Kidney epithelial cell (primary cell): ENCODE measurements around the gene SPON1. TPM values are rescaled to one million over a fixed set of nuclear protein-coding genes. Genes with fewer than 3 reads are reported as not detected.
"Not testable (repeated sequence)": the region's sequence is repeated elsewhere in the genome, so short reads cannot be mapped to it uniquely, and the experiment has no call there.

ENCODE experiments used
- DNase-seq: peaks from one replicate; pipeline ENCODE4 v3.0.0-alpha.2; 2010; ENCODE audit warnings: low read depth
- H3K27me3 ChIP-seq: 2 replicates; pipeline ENCODE4 v1.6.0; 2011; ENCODE audit warnings: low read length; ENCODE audit not compliant: control insufficient read depth, insufficient read depth
- H3K36me3 ChIP-seq: 2 replicates; pipeline ENCODE4 v1.5.1; 2011; ENCODE audit warnings: low read length; ENCODE audit not compliant: control insufficient read depth, insufficient read depth
- H3K4me3 ChIP-seq: 2 replicates; pipeline ENCODE4 v1.5.1; 2011; ENCODE audit warnings: low read depth, mild to moderate bottlenecking, control low read depth, low read length
- CTCF ChIP-seq: IDR thresholded peaks from 2 replicates; pipeline ENCODE4 v1.5.1; 2011; ENCODE audit warnings: mild to moderate bottlenecking, moderate library complexity, low read length, control low read depth, inconsistent platforms; ENCODE audit not compliant: insufficient read depth, poor library complexity, severe bottlenecking
- total RNA-seq: library from RNA; depleted of rRNA; stranded (reverse); fragments of >200 nt; gene quantifications from 2 replicates; pipeline ENCODE4 v1.2.3, GENCODE V29; 2015

The SPON1 gene
- total RNA-seq, 1 donor from 2014 or later = 3.7 TPM

- TF ChIP-seq CTCF = no peak
- no peak for DNase-seq
- H3K4me3 ChIP-seq = no peak overlapping the region
- no peaks in the 10 kb centered on the region for H3K27me3 ChIP-seq
- no peaks in the 10 kb centered on the region for H3K36me3 ChIP-seq
Measured at GRCh38 chr11:14029440-14029839, 66.9 kb downstream of the SPON1 start.

- H3K36me3 ChIP-seq = no peaks in the 10 kb centered on the region
- no peaks in the 10 kb centered on the region for H3K27me3 ChIP-seq
- H3K4me3 ChIP-seq = no peak overlapping the region
- TF ChIP-seq CTCF = no peak
- peak; percentile 9 for DNase-seq
Measured at GRCh38 chr11:14029971-14030920, 67.7 kb downstream of the SPON1 start.

GRCh38 chr11:14035526-14035925, 73.0 kb downstream of the SPON1 start:
- H3K36me3 ChIP-seq, DNase-seq, H3K4me3 ChIP-seq: not testable (repeated sequence)

GRCh38 chr11:14036469-14036868, 73.9 kb downstream of the SPON1 start:
- no peak for TF ChIP-seq CTCF
- H3K4me3 ChIP-seq = no peak overlapping the region
- DNase-seq = no peak
- no peaks in the 10 kb centered on the region for H3K36me3 ChIP-seq
- H3K27me3 ChIP-seq = no peaks in the 10 kb centered on the region

More at GRCh38 chr11:14035526-14035925, 73.0 kb downstream of the SPON1 start:
- H3K27me3 ChIP-seq = not testable (repeated sequence)

- H3K4me3 ChIP-seq = no peak overlapping the region
- DNase-seq = no peak
- TF ChIP-seq CTCF = peak; percentile 20
- H3K36me3 ChIP-seq = no peaks in the 10 kb centered on the region
- H3K27me3 ChIP-seq = no peaks in the 10 kb centered on the region
Measured at GRCh38 chr11:14041040-14041439, 78.5 kb downstream of the SPON1 start.

GRCh38 chr11:14041565-14041964, 79.0 kb downstream of the SPON1 start:
- H3K27me3 ChIP-seq = no peaks in the 10 kb centered on the region
- no peak for TF ChIP-seq CTCF
- DNase-seq = no peak
- no peak overlapping the region for H3K4me3 ChIP-seq
- H3K36me3 ChIP-seq = no peaks in the 10 kb centered on the region
